NCI-H2081 (cell line): ENCODE results near the gene ZNFX1.
"Not testable (repeated sequence)": the region's sequence is repeated elsewhere in the genome, so short reads cannot be mapped to it uniquely, and the experiment has no call there.

Source experiments
- DNase-seq, 2 experiments: peaks; one replicate each; lab custom pipeline; 2025; lab: John Stamatoyannopoulos, UW

The ZNFX1 gene

DNA sequence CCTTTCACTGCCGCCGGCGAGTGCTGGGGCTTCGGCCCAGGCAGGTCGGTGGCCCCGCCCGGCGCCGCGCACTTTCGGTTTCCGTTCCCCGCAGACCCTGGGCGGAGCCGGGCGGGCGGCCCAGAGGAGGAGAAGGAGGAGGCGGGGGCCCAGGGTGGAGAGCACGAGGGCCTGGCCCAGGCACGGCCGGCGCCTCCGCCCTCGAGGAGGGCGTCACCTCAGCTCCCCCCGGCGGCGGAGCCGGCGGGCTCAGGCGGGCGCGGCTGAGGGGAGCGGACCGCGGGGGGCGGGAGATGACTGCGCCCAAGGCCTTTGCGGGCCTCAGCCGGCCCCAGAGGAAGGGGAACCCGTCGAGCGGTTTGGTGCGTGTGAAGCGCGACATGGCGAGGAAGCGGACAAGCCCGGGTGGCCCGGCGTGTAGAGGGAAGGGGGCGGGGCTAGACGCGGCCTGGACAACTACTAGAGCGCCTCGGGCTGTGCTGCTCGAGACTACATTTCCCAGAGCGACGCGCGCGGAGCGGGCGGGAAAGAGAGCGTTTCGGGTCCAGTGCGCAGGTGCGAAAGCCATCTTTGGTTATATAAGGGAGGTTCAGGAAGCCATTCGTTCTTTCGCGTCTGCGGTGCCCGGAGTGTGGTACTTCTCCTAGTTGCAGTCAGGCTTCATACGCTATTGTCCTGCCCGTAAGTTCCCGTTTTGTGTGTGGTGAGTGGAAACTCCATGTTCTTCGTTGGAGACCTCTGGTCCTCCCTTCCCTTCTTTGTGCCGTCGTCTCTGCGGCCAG is at the start of gene ZNFX1:
Gene ZNFX1, minus strand, starts transcription at position 22 of the 782 bp plus-strand sequence. CDS start 2,218 bp downstream, outside the sequence.
- DNase-seq, result peak; percentile 98

DNA sequence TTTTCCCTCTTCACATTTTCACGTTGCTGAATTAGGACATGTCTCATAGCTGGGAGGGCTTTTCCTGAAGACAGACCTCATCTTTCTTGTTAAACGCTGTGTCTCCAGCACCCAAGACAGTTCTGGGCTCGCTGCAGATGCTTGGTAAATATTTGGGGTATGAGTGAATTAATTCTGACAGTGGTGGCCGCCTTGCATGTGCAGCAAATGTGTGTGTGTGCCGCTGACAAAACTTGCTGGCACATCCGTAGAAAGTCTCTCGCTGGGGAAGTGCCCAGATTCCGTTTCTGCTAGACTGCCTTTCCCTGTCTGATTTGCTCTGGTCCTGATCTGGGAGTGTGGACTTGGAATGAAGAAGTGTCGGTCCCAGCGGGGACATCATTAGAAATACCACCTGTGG is 48.2 kb upstream of the ZNFX1 start:
- no peak for DNase-seq

DNA sequence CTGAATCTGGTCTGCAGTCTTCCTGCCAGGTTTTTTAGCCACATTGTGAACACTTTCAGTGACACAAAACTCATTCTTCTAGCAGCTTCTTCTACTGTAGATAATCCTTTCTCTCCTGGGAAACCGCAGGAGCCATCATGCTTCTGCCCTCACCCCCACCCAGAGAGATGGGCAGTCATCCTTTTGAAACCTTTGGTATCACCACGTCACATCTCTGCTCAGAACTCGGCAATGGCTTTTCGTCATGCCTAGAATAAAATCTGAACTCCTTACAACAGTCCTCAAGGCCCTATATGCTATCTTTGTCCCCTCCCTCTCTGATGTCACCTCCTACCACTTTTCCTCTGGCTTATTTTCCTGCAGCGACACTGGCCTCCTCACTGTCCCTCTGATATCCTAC is 46.4 kb upstream of the ZNFX1 start:
- DNase-seq, result no peak

DNA sequence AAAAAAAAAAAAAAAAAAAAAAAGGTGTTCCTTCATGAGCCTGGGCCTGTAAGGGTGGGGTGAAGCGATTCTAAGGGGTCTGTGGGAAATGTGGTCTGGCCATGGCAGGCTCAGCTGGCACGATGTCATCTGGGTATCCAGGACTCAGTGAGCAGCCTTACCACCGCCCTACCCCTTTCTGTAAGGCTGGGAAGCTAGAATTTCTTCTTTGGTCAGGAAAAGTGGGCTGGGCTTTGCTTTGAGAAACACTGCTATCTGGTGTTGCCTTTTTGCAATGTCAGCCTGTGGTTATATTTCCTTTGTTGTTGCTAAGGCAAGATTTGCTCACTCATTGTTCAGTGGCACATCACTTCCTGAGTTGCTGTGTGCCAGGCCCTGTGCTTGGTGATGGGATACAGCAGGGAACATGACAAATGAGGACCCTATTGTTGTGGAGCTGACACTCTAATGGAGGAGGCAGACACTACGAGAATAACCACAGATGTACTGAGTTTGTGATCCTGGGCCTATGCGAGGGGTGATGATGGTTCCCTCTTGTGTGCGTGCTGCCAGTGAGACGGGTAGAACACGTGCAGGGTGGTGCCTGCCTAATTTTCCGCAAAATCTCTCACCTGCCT is 45.9 kb upstream of the ZNFX1 start:
- peak; percentile 23 to 68 for DNase-seq

DNA sequence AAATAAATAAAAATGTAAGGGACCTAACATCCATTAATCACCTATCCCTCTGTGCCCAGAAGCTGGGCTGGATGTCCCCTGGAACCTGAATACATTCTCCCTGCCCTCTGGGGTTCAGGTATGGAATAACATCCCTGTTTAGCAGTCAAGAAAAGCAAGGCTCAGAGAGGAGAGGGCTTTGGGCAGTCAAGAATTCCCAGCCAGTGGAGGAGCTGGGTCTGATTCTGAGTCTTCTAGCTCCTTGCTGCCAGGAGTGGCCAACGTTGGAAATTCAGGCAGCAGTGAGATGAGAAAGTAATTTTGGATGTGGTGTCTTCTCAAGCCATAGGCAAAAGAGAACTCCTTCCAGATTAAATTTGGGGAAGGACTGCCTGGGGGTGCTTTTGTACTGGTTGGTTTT is 42.6 kb upstream of the ZNFX1 start:
- DNase-seq, result peak in 1 of 2 experiments; percentile 15

DNA sequence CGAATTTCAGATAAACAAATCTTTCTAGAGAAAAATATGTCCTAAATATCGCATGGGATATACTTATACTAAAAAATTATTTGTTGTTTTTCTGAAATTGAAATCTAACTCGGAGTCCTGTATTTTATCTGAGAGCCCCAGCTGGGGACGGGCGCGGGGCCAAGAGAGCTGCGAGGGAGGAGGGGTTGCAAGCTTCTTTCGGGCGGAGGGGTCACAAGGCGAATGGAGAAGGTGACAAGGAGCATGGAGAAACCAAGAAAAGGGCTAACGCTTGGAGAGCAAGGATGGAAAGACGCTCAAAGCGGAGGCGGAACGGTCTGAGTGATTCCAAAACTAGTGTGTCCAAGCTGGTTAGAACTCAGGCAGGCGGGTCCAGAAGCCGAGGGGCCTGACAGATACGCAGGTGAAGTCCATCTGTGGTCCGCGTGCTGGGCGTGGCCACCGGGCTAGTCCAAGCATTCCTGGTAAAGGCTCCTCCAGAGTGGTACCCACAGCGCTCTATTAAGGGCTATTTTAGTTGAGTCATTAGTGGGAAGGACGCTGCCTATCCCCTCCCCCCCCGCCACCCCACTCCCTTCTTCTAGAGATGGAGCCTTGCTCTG is 41.5 kb upstream of the ZNFX1 start:
- no peak for DNase-seq

DNA sequence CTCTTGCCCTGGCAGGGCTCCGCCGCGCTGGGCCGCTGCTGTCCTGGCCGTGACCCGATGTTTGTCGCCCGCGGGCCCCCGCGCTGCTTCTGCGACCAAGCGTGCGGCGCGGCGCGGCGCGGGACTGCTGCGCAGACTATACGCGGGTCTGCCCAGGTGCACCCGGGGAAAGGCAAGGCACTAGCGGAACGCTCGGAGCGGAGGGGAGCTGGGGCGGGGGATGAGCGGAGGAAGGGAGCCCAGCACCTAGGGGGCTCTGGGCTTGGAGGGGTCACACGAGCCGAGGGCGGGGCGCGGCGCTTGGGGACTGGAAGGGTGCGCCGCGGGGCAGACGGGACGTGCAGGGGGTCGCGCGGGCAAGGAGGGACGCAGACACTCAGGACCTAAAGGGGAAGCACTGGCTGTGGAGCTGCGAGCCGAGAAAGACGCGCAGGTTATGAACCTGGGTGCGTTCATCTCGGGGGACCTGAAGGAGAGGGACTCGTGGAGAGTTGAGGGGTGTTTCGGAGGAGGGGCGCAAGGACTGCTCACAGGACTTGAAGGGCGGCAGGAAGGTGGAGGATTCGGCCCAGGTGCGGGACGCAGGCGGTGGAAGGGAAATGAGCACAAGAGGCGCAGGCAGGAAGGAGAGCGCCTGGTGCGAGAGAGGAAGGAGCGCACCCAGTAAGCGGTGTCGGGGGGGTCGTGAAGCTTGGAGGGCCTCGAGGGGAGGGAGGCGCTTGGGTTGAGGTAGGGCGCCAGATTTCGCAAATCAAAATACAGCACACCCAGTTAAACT is 40.8 kb upstream of the ZNFX1 start:
- DNase-seq, result no peak

DNA sequence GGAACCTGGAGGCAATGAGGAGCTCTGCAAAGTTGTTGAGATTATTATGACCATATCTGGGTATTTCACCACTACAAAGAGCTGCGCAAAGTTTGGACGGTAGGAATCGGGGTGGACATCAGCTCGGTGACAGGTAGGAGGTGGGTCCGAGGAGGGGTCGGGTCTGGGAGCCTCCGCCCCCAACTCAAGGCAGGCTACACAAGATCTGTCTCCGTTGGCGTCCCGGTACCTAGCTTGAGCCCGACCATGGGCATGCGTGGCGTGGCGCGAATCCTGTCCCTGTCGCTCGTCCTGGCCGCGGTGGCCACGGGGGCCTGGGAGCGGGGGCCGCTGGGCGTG is 40.2 kb upstream of the ZNFX1 start:
- DNase-seq, result no peak

DNA sequence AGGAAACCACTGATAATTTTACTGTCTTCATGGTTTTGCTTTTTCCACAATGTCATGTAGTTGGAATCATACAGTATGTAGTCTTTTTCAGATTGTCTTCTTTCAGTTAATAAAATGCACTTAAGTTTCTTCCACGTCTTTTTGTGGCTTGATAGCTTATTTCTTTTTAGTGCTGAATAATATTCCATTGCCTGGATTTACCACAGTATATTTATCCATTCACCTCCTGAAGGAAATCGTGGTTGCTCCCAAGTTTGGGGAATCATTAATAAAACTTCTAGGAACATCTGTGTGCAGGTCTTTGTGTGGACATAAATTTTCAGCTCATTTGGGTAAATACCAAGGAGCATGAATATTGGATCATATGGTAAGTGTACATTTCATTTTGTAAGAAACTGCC is 38.8 kb upstream of the ZNFX1 start:
- DNase-seq, result no peak

DNA sequence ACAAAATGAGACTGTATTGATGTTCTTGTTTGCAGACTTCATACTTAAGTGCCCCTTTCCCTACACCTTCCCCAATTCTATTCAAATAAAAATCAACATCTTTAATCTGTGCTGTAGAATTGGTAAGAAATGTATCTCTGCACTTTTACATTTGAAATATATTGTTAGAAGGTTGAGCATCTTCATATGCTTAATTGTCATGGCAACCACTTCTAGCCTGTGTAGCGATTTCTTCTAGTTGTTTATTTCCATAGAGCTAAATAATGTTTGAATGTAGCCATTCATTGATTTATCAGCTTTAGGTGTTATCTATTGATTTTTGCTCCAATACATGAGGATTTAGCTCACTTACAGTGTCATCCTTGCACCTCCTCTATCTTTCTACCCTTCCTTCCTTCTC is 37.7 kb upstream of the ZNFX1 start:
- no peak for DNase-seq

DNA sequence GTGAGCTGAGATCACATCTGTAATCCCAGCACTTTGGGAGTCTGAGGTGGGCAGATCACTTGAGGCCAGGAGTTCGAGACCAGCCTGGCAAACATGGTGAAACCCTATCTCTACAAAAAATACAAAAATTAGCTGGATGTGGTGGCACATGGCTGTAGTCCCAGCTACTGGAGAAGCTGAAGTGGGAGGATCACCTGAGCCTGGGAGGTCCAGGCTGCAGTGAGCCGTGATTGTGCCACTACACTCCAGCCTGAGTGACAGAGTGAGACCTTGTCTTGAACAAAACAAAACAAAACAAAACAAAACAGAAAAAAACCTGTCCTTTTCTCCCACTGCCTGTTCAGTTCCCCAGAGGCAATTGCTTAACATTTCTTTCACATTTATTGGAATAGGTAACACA is 36.2 kb upstream of the ZNFX1 start:
- DNase-seq, result not testable (repeated sequence)

DNA sequence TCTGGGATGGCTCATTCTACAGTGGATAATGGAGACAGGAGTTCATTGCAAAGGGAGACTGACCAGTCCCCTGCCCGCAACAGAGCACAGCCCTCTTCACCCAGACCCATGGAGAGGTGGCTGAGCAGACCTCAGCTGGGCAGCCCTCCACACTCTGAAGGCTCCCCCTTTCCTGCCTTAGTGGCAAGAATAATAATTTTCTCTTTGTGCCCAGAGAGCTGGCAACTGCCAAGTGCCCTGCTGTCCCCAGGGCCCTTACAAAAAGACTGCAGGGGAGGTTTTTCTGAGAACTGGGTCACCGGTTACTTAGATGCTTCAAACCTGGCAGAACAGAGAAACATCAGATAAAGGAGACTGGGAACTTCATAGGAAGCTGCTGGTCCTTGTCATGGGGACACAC is 35.4 kb upstream of the ZNFX1 start:
- DNase-seq, result no peak

DNA sequence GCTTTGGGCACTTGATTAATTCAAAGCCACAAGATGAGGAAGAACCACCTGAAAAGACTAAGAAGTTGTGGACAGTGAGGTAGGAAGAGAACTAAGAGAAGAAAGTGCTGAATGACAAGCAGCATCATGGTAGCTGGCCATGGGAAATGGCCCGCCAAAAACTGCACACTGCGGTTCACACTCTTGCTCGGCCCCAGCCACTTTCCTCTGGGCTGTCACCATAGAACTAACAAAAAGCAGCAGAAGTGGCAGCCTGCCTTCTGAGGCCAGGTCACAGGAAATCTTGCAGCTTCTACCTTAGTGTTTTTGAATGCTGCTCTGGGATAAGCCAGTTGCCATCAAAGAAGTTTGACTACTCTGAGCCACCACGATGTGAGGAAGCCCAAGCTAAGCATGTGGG is 34.8 kb upstream of the ZNFX1 start:
- no peak for DNase-seq

DNA sequence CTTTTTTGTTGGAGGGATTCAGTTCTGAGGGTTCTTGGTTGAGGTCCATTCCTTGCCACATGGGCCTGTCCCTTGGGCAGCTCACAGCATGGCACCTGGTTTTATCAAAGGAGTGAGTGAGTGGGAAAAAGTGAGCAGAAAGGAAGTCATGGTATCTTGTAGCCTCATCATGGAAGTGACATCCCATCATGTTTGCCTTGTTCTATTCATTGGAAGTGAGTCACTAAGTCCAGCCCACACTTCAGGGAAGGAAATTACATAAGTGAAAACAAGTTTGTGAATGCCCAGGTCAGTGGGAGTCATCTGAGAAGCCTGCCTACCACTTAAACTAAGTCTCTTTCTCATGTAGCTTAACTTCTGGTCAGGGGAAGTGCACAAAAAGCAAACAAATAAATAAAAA is 32.8 kb upstream of the ZNFX1 start:
- DNase-seq, result no peak

DNA sequence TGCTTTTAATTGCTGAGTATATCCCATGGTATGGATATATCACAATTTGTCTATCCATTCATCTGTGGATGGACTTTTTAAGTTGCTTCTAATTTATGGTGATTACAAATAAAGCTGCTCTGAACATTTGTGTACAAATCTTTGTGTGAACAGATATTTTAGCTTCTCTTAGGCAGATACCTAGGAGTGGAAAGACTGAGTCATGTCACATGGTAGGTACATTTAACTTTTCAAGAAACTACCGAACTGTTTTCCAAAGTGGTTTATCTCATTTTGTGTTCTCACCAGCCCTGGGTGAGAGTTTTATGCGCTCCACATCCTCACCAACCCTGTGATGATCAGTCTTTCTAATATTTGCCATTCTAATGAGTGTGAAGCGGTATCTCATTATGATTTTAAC is 31.0 kb upstream of the ZNFX1 start:
- no peak for DNase-seq

DNA sequence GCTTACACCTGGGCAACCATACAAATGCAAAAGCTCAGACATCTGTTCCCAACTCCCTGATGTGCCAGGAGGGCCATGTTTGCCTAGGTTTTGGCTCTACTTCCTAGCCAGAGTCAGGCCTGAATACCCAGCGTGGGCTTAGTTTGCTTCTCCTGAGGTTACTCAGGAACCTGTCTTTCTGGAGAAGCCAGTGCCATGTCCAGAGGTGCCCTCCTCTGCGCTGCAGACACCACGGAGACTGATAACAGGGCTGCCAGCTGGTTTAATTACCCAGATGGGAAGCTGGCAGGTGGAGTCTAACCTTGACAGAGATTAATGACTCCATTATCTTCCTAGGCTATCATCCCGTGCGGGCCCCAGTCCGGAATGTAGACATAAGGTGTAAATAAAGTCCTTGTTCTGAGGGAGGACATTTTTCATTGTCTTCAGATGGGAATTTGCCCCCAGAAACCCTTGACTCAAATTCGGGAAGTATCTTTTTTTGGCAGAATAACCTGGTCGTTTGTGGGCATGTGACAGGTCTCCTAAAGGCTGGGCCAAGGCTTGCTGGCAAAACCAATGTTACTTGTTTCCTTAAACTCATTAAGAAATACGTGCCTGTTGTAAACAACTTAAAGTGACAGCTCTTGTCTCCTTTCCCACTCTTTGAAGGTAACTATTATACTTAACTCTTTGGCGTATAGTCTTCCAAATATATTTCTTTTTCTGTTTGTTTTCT is 29.2 kb upstream of the ZNFX1 start:
- DNase-seq, result peak; percentile 66 to 83

DNA sequence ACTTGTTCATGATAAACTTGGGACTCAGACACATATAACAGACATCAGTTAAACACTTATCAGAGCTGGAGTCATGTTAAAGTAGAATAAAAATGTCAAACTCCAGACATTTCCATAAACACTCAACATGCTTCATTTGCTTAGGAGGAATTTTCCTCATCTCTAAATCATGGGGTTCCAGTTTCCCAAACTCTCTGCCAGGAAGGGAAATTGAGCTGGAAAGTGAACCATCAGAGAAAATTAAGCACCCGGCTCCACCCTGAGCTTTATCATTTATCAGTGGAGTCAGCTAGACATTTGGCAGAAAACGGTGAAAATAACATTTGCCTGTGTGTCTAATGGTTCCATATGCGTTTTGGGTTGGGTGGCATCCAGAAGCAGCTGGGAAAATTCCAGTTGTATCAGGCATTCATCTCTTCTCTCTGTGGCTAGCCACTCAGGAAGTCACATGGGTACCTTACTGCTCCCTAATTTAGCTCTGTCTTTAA is 25.3 kb upstream of the ZNFX1 start:
- DNase-seq, result no peak

DNA sequence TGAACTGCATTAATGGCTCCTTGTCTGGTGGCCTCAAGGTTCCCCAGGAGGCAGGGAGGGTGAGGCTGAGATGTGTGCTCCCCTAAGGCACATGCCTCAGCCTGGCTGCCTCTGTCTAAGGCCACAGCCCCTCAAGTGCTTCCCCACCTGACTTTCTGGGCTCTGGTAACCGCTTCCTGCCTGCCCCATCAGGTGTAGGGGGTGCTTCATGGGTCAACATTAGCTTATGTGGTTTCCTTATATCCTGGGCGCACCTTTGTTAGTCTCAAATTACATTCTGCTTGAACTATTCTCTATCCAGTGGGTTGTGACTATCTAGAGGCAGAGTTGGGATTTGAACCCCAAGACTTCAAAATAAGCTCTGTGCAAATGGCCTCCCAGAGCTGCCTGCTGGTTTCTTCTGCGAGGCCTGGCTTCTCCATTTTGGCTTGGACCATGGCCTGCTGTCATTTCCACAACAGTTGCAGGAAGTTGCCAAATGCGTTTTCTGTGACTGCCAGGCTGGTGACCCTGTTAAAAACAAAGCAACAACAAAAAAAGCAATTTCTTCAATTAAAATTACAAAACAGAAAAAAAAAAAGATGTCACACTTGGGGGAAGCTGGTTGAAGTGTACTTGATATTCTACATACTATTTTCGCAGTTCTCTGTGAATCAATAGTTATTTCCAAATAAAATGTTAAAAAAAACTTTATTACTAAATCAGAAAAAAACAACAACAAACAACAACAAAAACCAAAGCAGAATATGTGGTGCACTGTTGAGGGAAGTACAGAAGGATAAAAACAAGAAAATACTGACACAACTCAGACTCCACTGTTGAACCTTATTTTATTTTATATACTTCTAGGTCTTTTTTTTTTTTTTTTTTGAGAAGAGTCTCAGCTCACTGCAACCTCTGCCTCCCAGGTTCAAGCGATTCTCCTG is 20.0 kb upstream of the ZNFX1 start:
- no peak for DNase-seq

DNA sequence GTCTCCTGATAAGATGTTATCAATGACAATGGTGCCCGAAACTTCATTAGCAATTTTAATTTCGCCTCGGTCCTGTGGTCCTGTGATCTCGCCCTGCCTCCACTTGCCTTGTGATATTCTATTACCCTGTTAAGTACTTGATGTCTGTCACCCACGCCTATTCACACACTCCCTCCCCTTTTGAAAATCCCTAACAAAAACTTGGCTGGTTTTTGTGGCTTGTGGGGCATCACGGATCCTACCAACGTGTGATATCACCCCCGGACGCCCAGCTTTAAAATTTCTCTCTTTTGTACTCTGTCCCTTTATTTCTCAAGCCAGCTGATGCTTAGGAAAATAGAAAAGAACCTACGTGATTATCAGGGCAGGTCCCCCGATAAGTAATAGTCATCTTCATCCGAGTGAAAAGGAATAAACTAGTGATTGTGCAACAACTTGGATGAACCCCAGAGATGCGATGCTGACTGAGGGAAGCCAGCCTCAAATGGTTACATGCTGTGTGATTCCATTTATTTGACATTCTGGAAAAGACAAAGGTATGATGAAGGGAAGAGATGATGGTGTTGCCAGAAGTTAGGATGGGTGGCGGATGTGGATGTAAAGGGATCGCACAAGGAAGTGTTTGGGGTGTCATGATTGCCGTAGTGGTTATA is 16.3 kb upstream of the ZNFX1 start:
- not testable (repeated sequence) for DNase-seq

DNA sequence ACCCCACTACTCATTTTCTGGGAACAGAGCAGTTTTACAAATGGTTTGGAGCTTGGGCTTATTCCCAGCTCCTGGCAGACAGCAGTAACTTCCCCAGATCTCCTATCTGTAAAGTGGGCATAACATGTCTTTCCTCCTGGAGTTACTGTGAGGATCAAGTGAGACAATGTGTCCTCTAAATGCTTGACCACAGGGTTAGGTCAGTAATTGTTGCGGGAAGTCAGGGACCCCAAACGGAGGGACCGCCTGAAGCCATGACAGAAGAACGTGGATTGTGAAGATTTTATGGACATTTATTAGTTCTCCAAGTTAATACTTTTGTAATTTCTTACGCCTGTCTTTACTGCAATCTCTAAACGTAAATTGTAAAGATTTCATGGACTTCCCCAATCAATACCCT is 15.3 kb upstream of the ZNFX1 start:
- DNase-seq, result no peak
